Chondrocyte (in vitro differentiated cells): ENCODE data around the gene ESR2. TPM values are rescaled to one million over a fixed set of nuclear protein-coding genes. Genes with fewer than 3 reads are reported as not detected.
"Not testable (repeated sequence)": the region's sequence is repeated elsewhere in the genome, so short reads cannot be mapped to it uniquely, and the experiment has no call there.

Experiments
- DNase-seq: peaks from one replicate; pipeline ENCODE4 v3.0.0; 2021; ENCODE audit warnings: mixed read lengths, low spot score
- H3K27ac Mint-ChIP-seq: one replicate; pipeline ENCODE4 v1.8.0; 2021; ENCODE audit warnings: mild to moderate bottlenecking, moderate library complexity, mixed read lengths; ENCODE audit not compliant: unreplicated experiment
- H3K27me3 Mint-ChIP-seq: 2 replicates; pipeline ENCODE4 v1.8.0; 2021; ENCODE audit warnings: low read depth, mixed read lengths
- H3K36me3 Mint-ChIP-seq: 2 replicates; pipeline ENCODE4 v1.8.0; 2021; ENCODE audit warnings: low read depth, mixed read lengths
- H3K4me1 Mint-ChIP-seq: 2 replicates; pipeline ENCODE4 v1.8.0; 2021; ENCODE audit warnings: low read depth, mild to moderate bottlenecking, mixed read lengths
- H3K4me3 Mint-ChIP-seq: one replicate; pipeline ENCODE4 v1.8.0; 2021; ENCODE audit warnings: mild to moderate bottlenecking, moderate library complexity, mixed read lengths; ENCODE audit not compliant: unreplicated experiment
- H3K9me3 Mint-ChIP-seq: 2 replicates; pipeline ENCODE4 v1.8.0; 2021; ENCODE audit warnings: low read depth, mixed read lengths
- total RNA-seq: library from RNA; stranded (reverse); gene quantifications from 3 replicates; pipeline ENCODE4 v1.2.1, GENCODE V29; 2021
- TF ChIP-seq, protein P1 (sequence below): fragments of 200-600 bp; sonication (generic); IDR thresholded peaks from 2 replicates; pipeline ENCODE4 v1.5.0; 2021; ENCODE audit warnings: antibody characterized with exemption, mild to moderate bottlenecking, moderate library complexity

The ESR2 gene
- total RNA-seq, 1 donor from 2014 or later, result not detected

GRCh38 chr14:64060199-64060545, 234.0 kb downstream of the ESR2 start:
- no peak overlapping the region for H3K27ac Mint-ChIP-seq
- H3K27me3 Mint-ChIP-seq, result no peaks in the 10 kb centered on the region
- peaks cover 3% of the 10 kb centered on the region for H3K36me3 Mint-ChIP-seq
- H3K4me1 Mint-ChIP-seq, result peaks cover 6% of the 10 kb centered on the region
- no peak for DNase-seq
- H3K4me3 Mint-ChIP-seq, result no peak overlapping the region
- H3K9me3 Mint-ChIP-seq, result peaks cover 2% of the 10 kb centered on the region
- TF ChIP-seq, protein P1, sequence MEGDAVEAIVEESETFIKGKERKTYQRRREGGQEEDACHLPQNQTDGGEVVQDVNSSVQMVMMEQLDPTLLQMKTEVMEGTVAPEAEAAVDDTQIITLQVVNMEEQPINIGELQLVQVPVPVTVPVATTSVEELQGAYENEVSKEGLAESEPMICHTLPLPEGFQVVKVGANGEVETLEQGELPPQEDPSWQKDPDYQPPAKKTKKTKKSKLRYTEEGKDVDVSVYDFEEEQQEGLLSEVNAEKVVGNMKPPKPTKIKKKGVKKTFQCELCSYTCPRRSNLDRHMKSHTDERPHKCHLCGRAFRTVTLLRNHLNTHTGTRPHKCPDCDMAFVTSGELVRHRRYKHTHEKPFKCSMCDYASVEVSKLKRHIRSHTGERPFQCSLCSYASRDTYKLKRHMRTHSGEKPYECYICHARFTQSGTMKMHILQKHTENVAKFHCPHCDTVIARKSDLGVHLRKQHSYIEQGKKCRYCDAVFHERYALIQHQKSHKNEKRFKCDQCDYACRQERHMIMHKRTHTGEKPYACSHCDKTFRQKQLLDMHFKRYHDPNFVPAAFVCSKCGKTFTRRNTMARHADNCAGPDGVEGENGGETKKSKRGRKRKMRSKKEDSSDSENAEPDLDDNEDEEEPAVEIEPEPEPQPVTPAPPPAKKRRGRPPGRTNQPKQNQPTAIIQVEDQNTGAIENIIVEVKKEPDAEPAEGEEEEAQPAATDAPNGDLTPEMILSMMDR, result no peak

- Mint-ChIP-seq H3K36me3 (peaks cover 3% of the 10 kb centered on the region), H3K27ac (no peak overlapping the region), H3K27me3 (no peaks in the 10 kb centered on the region), H3K9me3 (peaks cover 2% of the 10 kb centered on the region), H3K4me1 (peaks cover 7% of the 10 kb centered on the region), H3K4me3 (no peak overlapping the region)
- TF ChIP-seq, protein P1, result no peak
- DNase-seq, result no peak
These were observed 234.5 kb downstream of the ESR2 start for GRCh38 chr14:64059454-64060198.

GRCh38 chr14:64053694-64054669, 240.2 kb downstream of the ESR2 start:
- TF ChIP-seq, protein P1, result no peak
- Mint-ChIP-seq H3K4me3 (no peak overlapping the region), H3K9me3 (no peaks in the 10 kb centered on the region), H3K27me3 (no peaks in the 10 kb centered on the region), H3K36me3 (peaks cover 7% of the 10 kb centered on the region), H3K27ac (peak overlapping the region; percentile 79), H3K4me1 (peaks cover 15% of the 10 kb centered on the region)
- no peak for DNase-seq

DNA sequence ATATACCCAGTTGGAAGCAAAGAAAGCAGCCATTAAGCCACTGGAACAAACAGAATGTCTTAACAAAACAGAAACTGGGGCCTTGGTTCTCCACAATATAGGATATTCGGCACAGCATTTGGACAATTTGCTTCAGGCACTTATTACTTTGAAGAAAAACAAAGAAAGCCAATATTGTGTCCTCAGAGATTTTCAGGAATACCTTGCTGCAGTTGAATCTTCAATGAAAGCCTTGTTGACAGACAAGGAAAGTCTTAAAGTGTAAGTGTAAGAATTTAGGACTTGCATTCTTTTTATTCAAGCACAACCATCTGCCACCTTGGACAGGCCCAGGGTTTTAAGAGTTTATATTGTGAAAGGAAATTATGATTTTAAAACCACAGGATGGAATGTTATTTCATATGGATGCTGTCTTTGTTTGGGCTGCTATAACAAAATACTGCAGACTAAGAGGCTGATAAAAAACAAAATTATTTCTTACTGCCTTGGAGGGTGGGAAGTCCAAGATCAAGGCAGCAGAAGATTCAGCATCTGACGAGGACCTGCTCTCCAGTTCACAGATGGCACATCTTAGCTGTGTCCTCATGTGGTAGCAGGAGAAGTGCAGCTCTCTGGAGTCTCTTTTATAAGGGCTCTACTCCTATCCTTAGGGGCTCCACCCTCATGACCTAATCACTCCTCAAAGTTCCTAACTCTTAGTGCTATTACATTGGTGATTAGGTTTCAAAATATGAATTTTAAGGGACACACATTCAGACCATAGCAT, 244.4 kb downstream of the ESR2 start:
- no peaks in the 10 kb centered on the region for H3K27me3 Mint-ChIP-seq
- no peak overlapping the region for H3K27ac Mint-ChIP-seq
- H3K9me3 Mint-ChIP-seq, result no peaks in the 10 kb centered on the region
- TF ChIP-seq, protein P1, result no peak
- peaks cover 4% of the 10 kb centered on the region for H3K36me3 Mint-ChIP-seq
- no peak overlapping the region for H3K4me3 Mint-ChIP-seq
- H3K4me1 Mint-ChIP-seq, result peaks cover 15% of the 10 kb centered on the region
- DNase-seq, result no peak

DNA sequence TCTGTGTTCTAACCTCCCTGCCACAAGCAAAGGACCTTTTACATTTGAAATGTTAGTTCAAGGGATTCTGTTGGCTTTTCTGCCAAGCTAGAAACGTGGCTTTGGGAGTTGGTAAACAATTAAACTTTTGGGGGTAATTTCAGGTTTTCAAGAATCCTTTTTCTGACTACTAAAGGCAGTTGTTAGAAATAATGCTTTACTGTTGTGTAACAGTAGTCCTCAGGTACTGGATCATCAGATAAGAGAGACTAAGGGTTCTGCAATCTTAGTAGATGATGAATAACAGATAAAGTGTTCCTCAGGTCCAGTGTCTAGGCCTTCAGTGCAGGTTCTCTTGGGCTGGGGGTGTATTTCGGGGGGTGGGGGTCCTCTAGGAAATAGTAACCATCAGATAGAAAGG, 249.1 kb downstream of the ESR2 start:
- Mint-ChIP-seq H3K27me3 (no peaks in the 10 kb centered on the region), H3K9me3 (peaks cover 7% of the 10 kb centered on the region), H3K4me3 (no peak overlapping the region), H3K4me1 (peaks cover 6% of the 10 kb centered on the region), H3K36me3 (peaks cover 3% of the 10 kb centered on the region), H3K27ac (no peak overlapping the region)
- no peak for DNase-seq
- TF ChIP-seq, protein P1, result no peak

- H3K4me3 Mint-ChIP-seq, H3K9me3 Mint-ChIP-seq, H3K4me1 Mint-ChIP-seq, H3K27ac Mint-ChIP-seq, H3K36me3 Mint-ChIP-seq, H3K27me3 Mint-ChIP-seq, DNase-seq: not testable (repeated sequence)
These were observed 250.9 kb downstream of the ESR2 start for GRCh38 chr14:64043296-64043695.
